Ovary (tissue), 3 donors: ENCODE results near the gene AZU1.

ENCODE experiments used
- EP300 ChIP-seq: sonication (generic); formaldehyde crosslinking; IDR thresholded peaks from one replicate; pipeline ENCODE4 v1.6.1; 2017; ENCODE audit warnings: antibody characterized with exemption
- POLR2A ChIP-seq: fragments of 450-650 bp; IDR thresholded peaks from one replicate; pipeline ENCODE4 v1.6.1; 2017; ENCODE audit warnings: antibody characterized with exemption, mild to moderate bottlenecking, moderate library complexity
- TF ChIP-seq, protein P1 (sequence below), 3 donors: fragments of 450-650 bp in 2 of 3; fragments of 200-600 bp in 1 of 3; IDR thresholded peaks; one replicate each; pipeline versions ENCODE4 v1.5.1 to v1.8.0; 2016 to 2022; ENCODE audit warnings: antibody characterized with exemption in 3 of 3, mild to moderate bottlenecking in 1 of 3
- donor health status: DM: no; HTN: no; CAD: no.

- TF ChIP-seq, protein P1, sequence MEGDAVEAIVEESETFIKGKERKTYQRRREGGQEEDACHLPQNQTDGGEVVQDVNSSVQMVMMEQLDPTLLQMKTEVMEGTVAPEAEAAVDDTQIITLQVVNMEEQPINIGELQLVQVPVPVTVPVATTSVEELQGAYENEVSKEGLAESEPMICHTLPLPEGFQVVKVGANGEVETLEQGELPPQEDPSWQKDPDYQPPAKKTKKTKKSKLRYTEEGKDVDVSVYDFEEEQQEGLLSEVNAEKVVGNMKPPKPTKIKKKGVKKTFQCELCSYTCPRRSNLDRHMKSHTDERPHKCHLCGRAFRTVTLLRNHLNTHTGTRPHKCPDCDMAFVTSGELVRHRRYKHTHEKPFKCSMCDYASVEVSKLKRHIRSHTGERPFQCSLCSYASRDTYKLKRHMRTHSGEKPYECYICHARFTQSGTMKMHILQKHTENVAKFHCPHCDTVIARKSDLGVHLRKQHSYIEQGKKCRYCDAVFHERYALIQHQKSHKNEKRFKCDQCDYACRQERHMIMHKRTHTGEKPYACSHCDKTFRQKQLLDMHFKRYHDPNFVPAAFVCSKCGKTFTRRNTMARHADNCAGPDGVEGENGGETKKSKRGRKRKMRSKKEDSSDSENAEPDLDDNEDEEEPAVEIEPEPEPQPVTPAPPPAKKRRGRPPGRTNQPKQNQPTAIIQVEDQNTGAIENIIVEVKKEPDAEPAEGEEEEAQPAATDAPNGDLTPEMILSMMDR (IDR thresholded peaks at IDR 0.05), result no peak
- no peak for TF ChIP-seq POLR2A
- TF ChIP-seq EP300, result no peak
These were observed 16.9 kb downstream of the AZU1 start for GRCh38 chr19:844546-844971.
